ENCODE measurements around the gene EMP3.
A peak's percentile ranks its signal among the peaks of the same experiment; 100 is the strongest.

The EMP3 gene

DNA sequence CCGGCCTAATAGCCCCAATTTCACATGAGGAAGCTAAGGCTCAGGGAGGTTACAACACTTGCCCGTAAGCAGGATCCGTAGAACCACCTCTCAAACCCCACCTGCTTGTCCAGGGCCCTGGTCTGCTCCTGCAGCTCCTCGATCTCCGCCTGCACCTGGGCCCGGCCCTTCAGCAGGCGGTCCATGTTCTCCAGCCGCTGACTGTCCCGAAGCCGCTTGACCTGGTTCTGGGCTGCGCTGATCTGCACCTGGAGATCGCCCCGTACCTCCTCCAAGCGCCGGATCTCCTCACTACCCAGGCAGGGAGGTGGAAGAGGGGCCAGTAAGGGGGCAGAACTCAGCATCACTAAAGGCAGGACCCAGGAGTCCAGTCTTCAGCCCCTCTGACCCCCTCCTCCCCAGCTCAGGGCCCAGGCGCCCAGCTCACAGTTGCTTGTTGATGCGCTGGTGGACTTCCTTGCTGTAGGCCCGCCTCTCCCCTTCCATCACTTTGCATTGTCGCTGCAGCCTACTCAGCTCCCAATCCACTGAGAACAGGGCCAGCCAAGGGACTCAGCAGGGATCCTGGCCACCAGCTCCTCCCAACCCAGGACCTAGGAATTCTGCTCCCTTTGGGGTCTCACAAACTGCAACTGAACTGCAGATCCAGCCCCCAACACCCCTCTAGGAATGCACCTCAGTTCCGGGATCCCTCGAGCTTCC is 6.9 kb upstream of the EMP3 start:
- no peak for DNase-seq
- Mint-ChIP-seq H3K27ac (no peak overlapping the region), H3K27me3 (ENCODE audit: low read depth, poor library complexity) (peaks cover 8% of the 10 kb centered on the region), H3K4me1 (peaks cover 70% of the 10 kb centered on the region), H3K4me3 (no peak overlapping the region), H3K36me3 (ENCODE audit: low read depth) (no peaks in the 10 kb centered on the region), H3K9me3 (no peaks in the 10 kb centered on the region)
- TF ChIP-seq, protein P1, sequence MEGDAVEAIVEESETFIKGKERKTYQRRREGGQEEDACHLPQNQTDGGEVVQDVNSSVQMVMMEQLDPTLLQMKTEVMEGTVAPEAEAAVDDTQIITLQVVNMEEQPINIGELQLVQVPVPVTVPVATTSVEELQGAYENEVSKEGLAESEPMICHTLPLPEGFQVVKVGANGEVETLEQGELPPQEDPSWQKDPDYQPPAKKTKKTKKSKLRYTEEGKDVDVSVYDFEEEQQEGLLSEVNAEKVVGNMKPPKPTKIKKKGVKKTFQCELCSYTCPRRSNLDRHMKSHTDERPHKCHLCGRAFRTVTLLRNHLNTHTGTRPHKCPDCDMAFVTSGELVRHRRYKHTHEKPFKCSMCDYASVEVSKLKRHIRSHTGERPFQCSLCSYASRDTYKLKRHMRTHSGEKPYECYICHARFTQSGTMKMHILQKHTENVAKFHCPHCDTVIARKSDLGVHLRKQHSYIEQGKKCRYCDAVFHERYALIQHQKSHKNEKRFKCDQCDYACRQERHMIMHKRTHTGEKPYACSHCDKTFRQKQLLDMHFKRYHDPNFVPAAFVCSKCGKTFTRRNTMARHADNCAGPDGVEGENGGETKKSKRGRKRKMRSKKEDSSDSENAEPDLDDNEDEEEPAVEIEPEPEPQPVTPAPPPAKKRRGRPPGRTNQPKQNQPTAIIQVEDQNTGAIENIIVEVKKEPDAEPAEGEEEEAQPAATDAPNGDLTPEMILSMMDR (IDR thresholded peaks at IDR 0.05) = no peak

DNA sequence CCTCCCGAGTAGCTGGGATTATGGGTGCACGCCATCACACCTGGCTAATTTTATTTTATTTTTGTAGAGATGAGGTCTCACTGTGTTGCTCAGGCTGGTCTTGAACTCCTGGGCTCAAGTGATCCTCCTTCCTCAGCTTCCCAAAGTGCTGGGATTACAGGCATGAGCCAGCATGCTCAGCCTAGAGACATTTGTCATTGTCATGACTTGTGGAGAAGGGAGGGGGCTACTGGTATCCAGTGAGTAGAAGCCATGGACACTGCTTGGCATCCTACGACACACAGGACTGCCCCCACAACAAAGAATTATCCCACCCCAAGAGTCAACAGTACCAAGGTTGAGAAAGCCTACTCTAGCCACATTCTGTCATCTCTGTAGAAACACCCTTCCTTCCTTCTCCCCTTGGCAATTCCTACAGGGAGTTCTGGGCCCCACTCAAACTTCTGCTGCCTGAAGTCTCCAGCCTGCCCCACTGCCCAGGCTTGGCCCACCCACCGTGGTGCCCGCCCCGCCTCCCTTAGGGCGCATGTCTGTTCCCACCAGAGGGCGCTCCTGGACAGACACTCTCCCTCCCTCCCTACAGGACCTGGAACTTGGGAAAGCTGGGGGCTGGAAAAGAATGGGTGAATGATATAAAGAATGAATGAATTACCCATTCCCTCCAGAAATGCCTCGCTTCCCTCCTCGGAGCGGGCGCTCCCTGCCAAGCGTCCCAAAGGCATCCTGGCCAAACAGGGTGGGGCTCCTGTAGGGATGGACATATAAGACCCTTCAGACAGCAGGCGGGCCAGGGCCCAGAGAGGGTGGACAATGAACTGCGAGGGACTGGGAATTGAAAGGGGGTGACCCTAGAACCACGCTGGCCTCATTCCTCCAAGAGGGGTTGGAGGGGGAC is 5.5 kb upstream of the EMP3 start:
- Mint-ChIP-seq H3K4me1 (peaks cover 75% of the 10 kb centered on the region), H3K4me3 (peak overlapping the region; percentile 87), H3K27me3 (ENCODE audit: low read depth, poor library complexity) (peaks cover 5% of the 10 kb centered on the region), H3K27ac (no peak overlapping the region), H3K9me3 (no peaks in the 10 kb centered on the region), H3K36me3 (ENCODE audit: low read depth) (no peaks in the 10 kb centered on the region)
- peak; percentile 89 for DNase-seq
- TF ChIP-seq, protein P1 (IDR thresholded peaks at IDR 0.05) = peak; percentile 72

DNA sequence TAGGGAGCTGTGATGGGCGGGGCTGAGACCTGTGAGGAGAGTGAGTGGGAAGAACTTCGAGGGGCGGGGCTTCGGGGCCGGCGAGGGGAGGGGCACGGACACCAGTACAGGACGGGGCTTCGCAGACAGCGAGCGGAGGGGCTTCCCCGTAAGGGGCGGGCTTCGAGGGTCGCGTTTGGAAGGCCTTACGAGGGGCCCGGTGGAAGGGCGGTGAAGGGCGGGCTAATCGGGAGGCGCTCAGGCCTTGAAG is 4.1 kb upstream of the EMP3 start:
- Mint-ChIP-seq H3K36me3 (ENCODE audit: low read depth) (no peaks in the 10 kb centered on the region), H3K27me3 (ENCODE audit: low read depth, poor library complexity) (peaks cover 5% of the 10 kb centered on the region), H3K9me3 (no peaks in the 10 kb centered on the region), H3K4me3 (peak overlapping the region; percentile 87), H3K27ac (peak overlapping the region; percentile 100), H3K4me1 (peaks cover 80% of the 10 kb centered on the region)
- DNase-seq = peak; percentile 99
- TF ChIP-seq, protein P1 (IDR thresholded peaks at IDR 0.05) = no peak

DNA sequence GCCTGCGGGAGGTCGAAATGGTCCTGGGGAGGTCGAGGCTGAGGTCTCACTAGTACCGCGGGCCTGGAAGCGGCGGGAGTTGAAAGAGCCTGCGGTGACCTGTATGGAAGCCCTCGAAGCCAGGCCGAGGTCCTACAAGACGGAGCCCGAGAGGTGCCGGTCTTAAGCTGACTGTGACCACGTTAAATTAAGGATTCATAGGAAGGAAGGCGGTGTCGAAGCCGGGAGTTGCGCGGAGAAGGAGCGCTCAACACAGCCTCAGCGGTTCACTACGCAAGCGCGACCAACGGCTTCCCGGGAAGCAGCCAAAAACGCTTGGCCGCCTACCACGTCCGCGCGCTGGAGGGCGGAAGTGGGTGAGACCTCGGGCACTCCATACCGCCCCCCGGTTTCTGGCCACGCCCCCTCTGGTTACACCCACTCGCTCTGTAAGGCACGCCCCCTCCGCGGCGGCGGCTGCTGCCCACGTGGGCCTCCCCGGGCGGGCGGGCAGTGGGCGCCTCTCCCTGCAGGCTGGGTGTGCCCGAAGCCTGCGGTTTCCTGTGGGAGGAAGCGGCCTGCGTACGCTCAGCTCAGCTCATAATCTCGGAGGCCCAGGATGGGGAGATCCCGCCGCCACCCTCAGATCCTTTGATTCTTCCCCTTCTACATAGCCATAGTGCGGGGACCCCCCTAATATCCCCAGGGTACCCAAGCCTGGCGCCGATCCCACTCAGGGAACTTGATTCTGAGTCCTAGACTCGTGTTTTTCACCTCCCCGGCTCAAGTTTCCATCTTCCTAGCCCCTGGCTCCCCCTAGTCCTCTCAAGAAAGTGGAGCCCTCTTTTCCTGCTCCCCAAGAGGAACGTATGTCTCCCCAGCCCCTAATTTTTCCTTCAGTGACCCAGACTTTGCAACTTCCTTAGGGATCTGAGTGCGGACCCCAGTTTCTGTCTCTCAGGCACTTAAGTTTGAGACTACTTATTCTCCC is 3.4 kb upstream of the EMP3 start:
- Mint-ChIP-seq H3K4me3 (peak overlapping the region; percentile 87), H3K27me3 (ENCODE audit: low read depth, poor library complexity) (peaks cover 5% of the 10 kb centered on the region), H3K36me3 (ENCODE audit: low read depth) (no peaks in the 10 kb centered on the region), H3K4me1 (peaks cover 86% of the 10 kb centered on the region), H3K9me3 (no peaks in the 10 kb centered on the region), H3K27ac (peak overlapping the region; percentile 100)
- DNase-seq = peak; percentile 99
- TF ChIP-seq, protein P1 (IDR thresholded peaks at IDR 0.05) = no peak

DNA sequence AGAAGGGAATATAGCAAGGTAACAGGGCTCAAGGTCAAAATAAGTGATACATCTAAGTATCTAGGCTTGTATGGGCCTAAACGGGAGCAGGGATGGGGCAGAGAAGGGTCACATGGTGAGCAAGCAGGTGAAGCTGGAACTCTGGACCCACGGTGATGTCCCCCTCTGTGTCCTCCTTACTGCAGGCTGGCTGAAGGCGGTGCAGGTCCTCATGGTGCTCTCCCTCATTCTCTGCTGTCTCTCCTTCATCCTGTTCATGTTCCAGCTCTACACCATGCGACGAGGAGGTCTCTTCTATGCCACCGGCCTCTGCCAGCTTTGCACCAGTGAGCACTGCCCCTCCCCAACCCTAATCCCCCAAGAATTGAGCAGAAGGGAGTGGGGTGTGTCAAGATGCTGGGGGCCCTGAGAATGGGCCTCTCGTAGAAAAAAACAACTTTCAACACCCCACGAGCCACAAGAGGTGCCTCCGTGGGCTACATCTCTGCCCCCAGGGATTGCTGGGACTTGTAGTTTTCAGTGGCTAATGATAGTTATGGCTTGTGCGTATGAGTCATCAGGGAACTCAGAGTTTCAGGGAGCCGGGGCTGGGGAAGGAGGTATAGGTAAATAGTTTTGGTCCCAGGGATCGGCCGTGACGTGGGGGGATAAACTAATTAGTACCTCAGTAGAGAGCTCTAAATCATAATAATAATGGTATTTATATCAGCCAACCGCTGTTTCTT is 4.0 kb downstream of the EMP3 start:
- Mint-ChIP-seq H3K4me1 (peaks cover 71% of the 10 kb centered on the region), H3K27me3 (ENCODE audit: low read depth, poor library complexity) (peaks cover 5% of the 10 kb centered on the region), H3K36me3 (ENCODE audit: low read depth) (peaks cover 13% of the 10 kb centered on the region), H3K4me3 (peak overlapping the region; percentile 79), H3K27ac (peak overlapping the region; percentile 96), H3K9me3 (peaks cover 20% of the 10 kb centered on the region)
- DNase-seq = no peak
- TF ChIP-seq, protein P1 (IDR thresholded peaks at IDR 0.05) = no peak

Data from nephron progenitor cell (in vitro differentiated cells).